ENCODE data around the gene CCNG2.
"Not testable (repeated sequence)": the region's sequence is repeated elsewhere in the genome, so short reads cannot be mapped to it uniquely, and the experiment has no call there.

CCNG2 gene

GRCh38 chr4:77156912-77157858 lies at the start of gene CCNG2:
TSS of gene CCNG2 (plus strand) at chr4:77157207. CDS start at chr4:77158533, 1,326 bp downstream.
- DNase-seq, result peak; percentile 99

GRCh38 chr4:77110730-77111129 lies 46.3 kb upstream of the CCNG2 start:
- no peak for DNase-seq

GRCh38 chr4:77113069-77113468 lies 43.9 kb upstream of the CCNG2 start:
- DNase-seq, result no peak

- no peak for DNase-seq
These were observed 39.3 kb upstream of the CCNG2 start for GRCh38 chr4:77117721-77118120.

- DNase-seq, result no peak
These were observed 36.0 kb upstream of the CCNG2 start for GRCh38 chr4:77120886-77121508.

GRCh38 chr4:77121736-77122240 lies 35.2 kb upstream of the CCNG2 start:
- no peak for DNase-seq

GRCh38 chr4:77122656-77123055 lies 34.4 kb upstream of the CCNG2 start:
- no peak for DNase-seq

GRCh38 chr4:77123411-77123810 lies 33.6 kb upstream of the CCNG2 start:
- DNase-seq, result no peak

GRCh38 chr4:77124576-77124975 lies 32.4 kb upstream of the CCNG2 start:
- no peak for DNase-seq

GRCh38 chr4:77125961-77126360 lies 31.0 kb upstream of the CCNG2 start:
- no peak for DNase-seq

- no peak for DNase-seq
These were observed 30.2 kb upstream of the CCNG2 start for GRCh38 chr4:77126809-77127208.

GRCh38 chr4:77127215-77127614 lies 29.8 kb upstream of the CCNG2 start:
- DNase-seq, result no peak

GRCh38 chr4:77127837-77128621 lies 29.0 kb upstream of the CCNG2 start:
- no peak for DNase-seq

- DNase-seq, result no peak
These were observed 24.2 kb upstream of the CCNG2 start for GRCh38 chr4:77132652-77133312.

- DNase-seq, result not testable (repeated sequence)
These were observed 19.6 kb upstream of the CCNG2 start for GRCh38 chr4:77137448-77137847.

GRCh38 chr4:77141964-77142645 lies 14.9 kb upstream of the CCNG2 start:
- no peak for DNase-seq

- no peak for DNase-seq
These were observed 14.4 kb upstream of the CCNG2 start for GRCh38 chr4:77142646-77143028.

- DNase-seq, result no peak
These were observed 13.9 kb upstream of the CCNG2 start for GRCh38 chr4:77143091-77143490.

- no peak for DNase-seq
These were observed 11.2 kb upstream of the CCNG2 start for GRCh38 chr4:77145842-77146185.

- no peak for DNase-seq
These were observed 10.6 kb upstream of the CCNG2 start for GRCh38 chr4:77146186-77147078.

All from cortex of kidney (tissue), 1 donor.